ENCODE results near the gene ADAMTS20.
"Not testable (repeated sequence)": the region's sequence is repeated elsewhere in the genome, so short reads cannot be mapped to it uniquely, and the experiment has no call there.

The ADAMTS20 gene

GRCh38 chr12:43551971-43552559 lies at the start of gene ADAMTS20:
ADAMTS20 (minus strand) TSS chr12:43552203; CDS start chr12:43551921, 282 bp downstream.
- no peak for DNase-seq

GRCh38 chr12:43599708-43600107 lies 47.7 kb upstream of the ADAMTS20 start:
- no peak for DNase-seq

- DNase-seq = no peak
Measured at GRCh38 chr12:43599066-43599465, 47.1 kb upstream of the ADAMTS20 start.

- no peak for DNase-seq
Measured at GRCh38 chr12:43590307-43590706, 38.3 kb upstream of the ADAMTS20 start.

DNA sequence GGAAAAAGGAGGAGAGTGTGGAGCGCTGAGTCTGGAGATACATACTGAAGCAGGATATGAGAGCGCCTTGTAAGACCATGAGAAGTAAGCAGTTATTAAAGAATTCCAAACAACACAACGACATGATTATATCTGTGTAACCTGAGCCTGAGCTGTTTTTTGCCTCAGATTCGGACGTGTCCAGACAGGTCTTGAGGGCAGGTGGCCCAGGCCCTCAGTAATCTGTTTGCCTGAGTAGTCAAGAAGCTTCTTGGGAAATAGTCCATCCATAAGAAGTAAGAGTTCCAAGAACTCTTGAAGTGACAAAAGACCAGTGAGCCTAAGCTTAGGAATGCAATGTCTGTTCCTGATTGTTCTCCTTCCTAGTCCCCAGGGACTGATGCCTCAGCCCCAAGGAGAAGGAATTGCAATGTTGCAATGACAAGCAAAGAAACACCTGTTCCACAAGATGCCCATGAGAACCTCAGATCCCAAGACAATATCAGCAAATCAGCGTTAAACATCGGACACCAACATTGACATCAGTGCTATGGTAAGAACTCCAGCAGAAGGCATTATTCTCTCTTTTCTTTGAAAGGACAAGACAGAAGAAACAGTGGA lies 34.7 kb upstream of the ADAMTS20 start:
- no peak for DNase-seq

- no peak for DNase-seq
Measured at GRCh38 chr12:43585676-43586075, 33.7 kb upstream of the ADAMTS20 start.

DNA sequence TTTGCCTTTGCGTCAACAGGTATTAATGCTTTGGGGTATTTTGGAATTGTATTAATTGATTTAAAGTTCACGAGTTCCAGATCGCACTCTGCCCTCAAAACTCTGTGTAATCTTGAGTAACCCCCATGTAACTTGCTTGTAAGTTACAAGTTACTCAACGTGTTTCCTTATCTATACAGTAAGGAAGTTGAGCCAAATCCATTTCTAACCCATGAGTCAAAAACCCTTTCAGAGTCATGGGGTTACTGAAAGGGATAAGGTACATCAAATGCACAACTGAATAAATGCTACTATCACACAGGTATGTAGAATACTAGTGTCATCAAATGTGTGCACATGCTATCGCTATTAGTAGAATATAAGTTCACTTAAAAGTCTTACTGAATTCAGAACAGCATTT lies 28.6 kb upstream of the ADAMTS20 start:
- DNase-seq = no peak

- DNase-seq = no peak
Measured at GRCh38 chr12:43579206-43579605, 27.2 kb upstream of the ADAMTS20 start.

GRCh38 chr12:43578782-43579181 lies 26.8 kb upstream of the ADAMTS20 start:
- DNase-seq = no peak

DNA sequence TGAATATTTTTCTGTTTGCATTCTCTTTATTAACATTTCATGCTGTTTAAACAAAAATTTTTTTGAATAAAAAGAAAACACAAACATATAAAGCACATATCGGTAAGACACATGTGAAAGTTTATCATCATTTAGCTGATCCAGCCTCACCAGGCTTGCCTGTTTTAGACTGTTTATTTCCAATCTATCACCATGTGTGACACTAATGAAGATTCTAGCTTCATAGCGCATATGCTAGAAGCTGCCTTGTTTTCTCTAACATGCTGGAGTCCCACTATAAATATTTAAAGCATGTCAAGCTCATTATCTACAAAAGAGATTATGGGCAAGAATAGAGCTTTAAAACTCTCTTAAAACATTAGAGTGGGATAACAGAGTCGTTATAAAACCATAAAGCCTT lies 25.4 kb upstream of the ADAMTS20 start:
- no peak for DNase-seq

DNA sequence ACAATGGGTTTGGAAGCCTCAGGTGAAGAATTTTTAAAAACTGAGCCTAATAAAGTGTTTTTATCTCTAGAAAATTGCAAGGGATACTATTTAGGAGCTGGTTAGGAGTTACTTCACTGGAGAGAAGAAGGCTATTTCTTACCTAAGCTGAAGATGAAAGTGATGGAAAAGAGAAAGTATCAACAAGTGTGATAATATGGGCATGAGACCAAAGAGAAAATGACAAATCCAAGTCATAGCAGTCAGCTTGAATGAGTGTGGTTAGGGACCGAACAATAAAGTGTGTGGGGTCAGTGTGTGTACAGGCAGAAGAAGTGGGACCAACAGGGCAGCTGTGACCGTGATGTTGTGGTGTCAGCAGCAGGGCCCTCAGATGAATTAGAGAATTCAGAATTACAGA lies 24.2 kb upstream of the ADAMTS20 start:
- DNase-seq = no peak

DNA sequence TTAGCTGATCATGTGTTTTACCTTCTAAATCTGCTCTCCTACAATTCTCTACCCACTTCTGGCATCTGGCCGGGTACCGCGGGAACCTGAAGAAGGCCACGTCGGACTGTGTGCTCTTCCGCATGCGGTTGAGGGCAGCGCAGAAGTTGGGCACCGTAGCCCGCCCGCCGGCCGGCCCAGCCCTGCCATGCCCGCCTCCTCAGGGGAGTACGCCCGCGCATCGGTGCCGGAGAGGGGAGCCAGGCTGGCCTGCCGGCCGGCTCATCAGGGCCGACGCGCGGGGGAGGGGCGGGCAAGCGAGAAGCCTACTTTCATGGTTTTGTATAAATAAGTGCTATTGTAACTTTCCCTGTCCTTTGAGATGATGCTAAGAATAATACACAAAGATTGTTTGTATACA lies 19.9 kb upstream of the ADAMTS20 start:
- DNase-seq = no peak

- no peak for DNase-seq
Measured at GRCh38 chr12:43556057-43556456, 4.1 kb upstream of the ADAMTS20 start.

DNA sequence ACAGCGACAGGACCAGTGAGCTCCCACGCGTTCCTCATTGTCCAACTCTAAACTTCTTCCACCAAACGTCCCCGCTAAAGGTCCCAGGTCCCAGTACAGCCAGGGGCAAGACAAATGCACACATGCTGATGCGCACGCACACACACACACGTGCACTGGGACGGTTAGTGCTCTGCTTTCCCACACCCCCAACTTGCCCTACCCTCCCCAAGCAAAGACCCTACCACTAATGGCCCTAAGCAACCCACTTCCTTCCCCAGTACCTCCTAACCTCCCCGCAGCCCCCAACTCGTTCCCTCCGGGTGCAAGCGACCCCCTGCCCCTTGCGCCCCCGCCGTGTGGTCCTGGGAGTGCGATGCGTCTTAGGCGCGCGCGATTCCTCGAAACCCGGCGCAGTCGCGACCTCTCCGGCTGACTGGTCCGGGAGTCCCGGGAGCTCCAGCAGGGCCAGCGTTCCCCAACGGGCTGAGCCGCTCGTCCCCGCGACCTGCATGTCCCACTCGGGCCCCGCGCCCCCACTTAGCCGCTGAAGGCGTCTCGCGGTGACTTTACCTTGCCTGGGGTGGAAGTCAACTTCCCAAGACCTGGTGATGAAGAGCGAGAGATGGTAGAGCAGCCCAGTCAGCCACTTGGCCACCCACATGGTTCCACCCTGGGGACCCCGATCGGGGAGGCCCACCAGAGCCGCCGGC lies 578 bp downstream of the ADAMTS20 start:
- no peak for DNase-seq

DNA sequence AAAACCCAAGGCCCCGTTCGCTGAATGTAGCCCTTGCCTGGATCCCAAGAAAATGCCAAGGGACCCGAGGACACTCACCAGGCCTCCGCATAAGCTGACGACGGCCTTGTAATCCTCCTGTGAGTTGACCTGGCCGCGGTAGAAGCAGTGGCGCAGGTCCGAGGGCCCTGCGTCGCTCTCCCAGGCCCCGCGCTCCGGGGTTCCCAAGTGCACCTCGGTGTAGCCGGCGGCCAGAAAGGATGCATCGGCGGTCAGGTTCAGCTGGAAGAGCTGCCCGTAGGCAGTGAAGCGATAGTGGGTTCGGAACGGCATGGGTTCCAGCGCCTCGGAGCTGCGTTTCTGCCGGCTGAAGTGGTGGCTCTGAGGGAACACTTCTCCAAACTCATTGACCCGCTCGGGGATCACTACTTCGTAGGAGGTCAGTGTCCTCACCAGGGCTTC lies 1.2 kb downstream of the ADAMTS20 start:
- no peak for DNase-seq

GRCh38 chr12:43544703-43545102 lies 7.3 kb downstream of the ADAMTS20 start:
- no peak for DNase-seq

DNA sequence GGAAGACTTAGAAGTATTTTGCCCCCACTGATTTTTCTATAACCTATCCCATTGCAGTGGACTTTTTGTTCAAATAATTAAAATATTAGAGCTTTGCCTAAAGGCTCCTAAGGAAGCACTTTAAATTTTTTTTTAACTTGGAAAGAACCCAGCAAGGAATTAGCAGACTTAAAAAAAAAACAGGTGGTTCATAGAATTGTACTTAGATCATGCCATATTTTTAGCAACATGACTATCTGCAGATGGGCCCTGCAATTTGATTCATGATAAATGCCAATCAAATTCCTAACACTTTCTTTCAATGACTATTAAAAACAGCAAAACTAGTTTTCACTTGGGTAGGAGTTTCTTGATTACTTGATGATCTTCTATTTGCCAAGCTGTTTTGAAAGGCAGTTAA lies 11.5 kb downstream of the ADAMTS20 start:
- DNase-seq = no peak

DNA sequence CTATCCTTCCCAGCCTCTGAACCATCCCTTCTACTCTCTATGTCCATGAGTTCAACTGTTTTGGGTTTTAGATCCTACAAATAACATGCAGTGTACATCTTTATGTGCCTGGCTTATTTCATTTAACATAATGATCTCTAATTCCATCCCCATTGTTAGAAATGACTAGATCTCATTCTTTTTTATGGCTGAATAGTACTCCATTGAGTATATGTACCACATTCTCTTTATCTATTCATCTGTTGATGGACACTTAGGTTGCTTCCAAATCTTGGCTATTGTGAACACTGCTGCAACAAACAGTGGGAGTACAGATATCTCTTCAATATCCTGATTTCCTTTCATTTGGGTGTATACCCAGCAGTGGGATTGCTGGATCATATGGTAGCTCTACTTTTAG lies 14.3 kb downstream of the ADAMTS20 start:
- DNase-seq = not testable (repeated sequence)

- DNase-seq = no peak
Measured at GRCh38 chr12:43516045-43516444, 36.0 kb downstream of the ADAMTS20 start.

- peak; percentile 13 for DNase-seq
Measured at GRCh38 chr12:43501703-43502102, 50.3 kb downstream of the ADAMTS20 start.

DNA sequence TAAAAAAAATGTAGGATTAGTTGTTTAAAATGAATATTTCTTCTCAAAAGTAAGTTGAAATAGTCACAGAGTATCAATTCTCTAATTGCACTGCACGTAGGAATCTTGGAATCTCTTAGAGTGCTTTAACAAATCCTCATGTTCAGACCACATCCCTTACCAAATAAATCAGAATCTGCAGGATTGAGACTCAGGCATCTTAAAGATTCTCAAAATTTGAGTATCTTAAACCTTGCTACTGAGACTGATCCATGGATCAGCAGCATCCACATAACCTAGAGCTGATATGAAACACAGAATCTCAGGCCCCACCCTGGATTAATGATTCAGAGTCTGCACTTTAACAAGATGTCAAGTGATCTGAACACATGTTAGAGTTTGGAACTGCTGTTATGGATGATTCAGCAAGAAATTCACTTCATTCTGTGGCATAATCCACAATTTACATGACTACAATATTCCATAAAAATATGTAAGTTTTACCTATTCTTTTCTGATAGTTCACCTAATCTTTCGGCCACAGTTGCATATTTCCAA lies 58.7 kb downstream of the ADAMTS20 start:
- no peak for DNase-seq

GRCh38 chr12:43482311-43483085 lies 69.5 kb downstream of the ADAMTS20 start:
- DNase-seq = no peak

DNA sequence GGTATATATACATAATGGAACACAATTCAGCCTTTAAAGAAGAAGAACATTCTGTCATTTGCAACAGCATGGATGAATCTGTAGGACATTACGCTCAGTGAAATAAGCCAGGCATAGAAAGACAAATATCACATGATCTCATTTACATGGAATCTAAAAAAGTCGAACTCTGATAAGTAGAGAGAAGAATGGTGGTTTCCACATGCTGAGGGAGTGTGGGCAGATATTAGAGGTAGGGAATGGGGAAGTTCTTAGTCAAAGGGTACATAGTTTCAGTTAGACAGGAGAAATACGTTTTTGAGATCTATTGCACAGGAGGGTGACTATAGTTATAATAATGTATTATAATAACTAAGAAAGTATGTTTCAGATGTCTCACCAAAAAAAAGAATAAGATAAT lies 71.4 kb downstream of the ADAMTS20 start:
- no peak for DNase-seq
